ENCODE data around the gene FANCI. TPM values are rescaled to one million over a fixed set of nuclear protein-coding genes. Genes with fewer than 3 reads are reported as not detected.

The FANCI gene
- polyA plus RNA-seq, 1 experiment: 11.5 TPM

DNA sequence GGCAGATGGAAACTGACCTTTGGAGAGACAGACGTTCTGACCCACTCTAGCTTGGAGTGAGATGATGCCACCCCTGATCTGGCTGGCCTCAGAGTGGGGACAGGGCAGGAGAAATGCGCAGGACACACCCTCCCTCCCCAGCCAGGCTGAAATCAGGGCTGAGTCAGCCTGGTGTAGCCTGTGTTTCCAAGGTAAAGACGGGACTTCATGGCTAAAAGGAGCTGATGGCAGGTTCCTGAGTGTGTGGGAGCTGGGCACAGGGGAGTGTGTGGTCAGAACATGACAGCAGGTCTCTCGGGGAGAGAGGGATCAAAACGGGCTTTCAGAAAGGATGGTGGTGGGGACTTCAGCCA, 105.4 kb downstream of the FANCI start:
- TF ChIP-seq, protein P1, sequence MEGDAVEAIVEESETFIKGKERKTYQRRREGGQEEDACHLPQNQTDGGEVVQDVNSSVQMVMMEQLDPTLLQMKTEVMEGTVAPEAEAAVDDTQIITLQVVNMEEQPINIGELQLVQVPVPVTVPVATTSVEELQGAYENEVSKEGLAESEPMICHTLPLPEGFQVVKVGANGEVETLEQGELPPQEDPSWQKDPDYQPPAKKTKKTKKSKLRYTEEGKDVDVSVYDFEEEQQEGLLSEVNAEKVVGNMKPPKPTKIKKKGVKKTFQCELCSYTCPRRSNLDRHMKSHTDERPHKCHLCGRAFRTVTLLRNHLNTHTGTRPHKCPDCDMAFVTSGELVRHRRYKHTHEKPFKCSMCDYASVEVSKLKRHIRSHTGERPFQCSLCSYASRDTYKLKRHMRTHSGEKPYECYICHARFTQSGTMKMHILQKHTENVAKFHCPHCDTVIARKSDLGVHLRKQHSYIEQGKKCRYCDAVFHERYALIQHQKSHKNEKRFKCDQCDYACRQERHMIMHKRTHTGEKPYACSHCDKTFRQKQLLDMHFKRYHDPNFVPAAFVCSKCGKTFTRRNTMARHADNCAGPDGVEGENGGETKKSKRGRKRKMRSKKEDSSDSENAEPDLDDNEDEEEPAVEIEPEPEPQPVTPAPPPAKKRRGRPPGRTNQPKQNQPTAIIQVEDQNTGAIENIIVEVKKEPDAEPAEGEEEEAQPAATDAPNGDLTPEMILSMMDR (IDR thresholded peaks at IDR 0.05; ENCODE audit: insufficient read depth, low read depth, low read length): no peak
- no peak for DNase-seq (ENCODE audit: low read depth)
- Histone ChIP-seq H3K27me3 (ENCODE audit: control insufficient read depth, insufficient read depth, low read length) (peaks cover 35% of the 10 kb centered on the region), H3K36me3 (ENCODE audit: control insufficient read depth, insufficient read depth, low read length) (no peaks in the 10 kb centered on the region), H3K4me3 (ENCODE audit: low read depth, low read length) (no peak overlapping the region)
- CTCF ChIA-PET: interaction anchor here (1.2 to 10.1 kb wide), 4 partner anchors 9 to 123 kb away, joined by 3 to 94 read pairs (median 4); no protein-coding TSS in a partner anchor
- POLR2A ChIA-PET: no interaction called here

DNA sequence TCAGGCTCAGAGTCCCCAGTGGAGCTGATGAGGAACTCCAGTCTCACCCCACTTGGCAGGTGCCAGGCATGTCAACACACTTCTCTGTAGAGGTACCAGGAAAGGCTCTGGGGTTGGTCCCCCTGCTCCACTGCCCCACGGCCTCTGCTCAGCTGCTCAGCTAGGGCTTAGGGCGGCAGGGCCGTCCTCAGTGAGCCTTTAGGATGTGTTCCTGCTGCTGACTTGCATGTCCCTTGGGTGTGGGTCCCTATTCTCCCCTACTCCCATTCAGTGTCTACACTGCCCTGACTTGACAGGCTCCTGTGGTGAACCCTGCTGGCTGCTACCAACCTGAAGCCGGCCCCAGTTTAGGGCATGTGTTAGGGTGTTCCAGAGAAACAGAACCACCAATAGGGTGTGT, 108.7 kb downstream of the FANCI start:
- TF ChIP-seq, protein P1 (IDR thresholded peaks at IDR 0.05; ENCODE audit: insufficient read depth, low read depth, low read length): no peak
- ChIA-PET CTCF (interaction anchor here (0.9 to 1.4 kb wide), 2 partner anchors 64 to 146 kb away, joined by 3 read pairs; no protein-coding TSS in a partner anchor), POLR2A (no interaction called here)
- Histone ChIP-seq H3K4me3 (ENCODE audit: low read depth, low read length) (no peak overlapping the region), H3K36me3 (ENCODE audit: control insufficient read depth, insufficient read depth, low read length) (no peaks in the 10 kb centered on the region), H3K27me3 (ENCODE audit: control insufficient read depth, insufficient read depth, low read length) (peaks cover 41% of the 10 kb centered on the region)
- DNase-seq (ENCODE audit: low read depth): no peak

- H3K4me3 ChIP-seq (ENCODE audit: low read depth, low read length): no peak overlapping the region
- peaks cover 49% of the 10 kb centered on the region for H3K27me3 ChIP-seq (ENCODE audit: control insufficient read depth, insufficient read depth, low read length)
Measured at GRCh38 chr15:89353991-89354390, 110.2 kb downstream of the FANCI start.

GRCh38 chr15:89356634-89357298, 113.0 kb downstream of the FANCI start:
- ChIA-PET POLR2A (no interaction called here), CTCF (interaction anchor here (0.6 to 7.8 kb wide), 25 partner anchors 11 to 214 kb away, joined by 3 to 164 read pairs (median 7); partner anchors contain the start of gene POLG)
- Histone ChIP-seq H3K4me3 (ENCODE audit: low read depth, low read length) (no peak overlapping the region), H3K27me3 (ENCODE audit: control insufficient read depth, insufficient read depth, low read length) (peaks cover 57% of the 10 kb centered on the region), H3K36me3 (ENCODE audit: control insufficient read depth, insufficient read depth, low read length) (no peaks in the 10 kb centered on the region)
- DNase-seq (ENCODE audit: low read depth): no peak
- TF ChIP-seq, protein P1 (IDR thresholded peaks at IDR 0.05; ENCODE audit: insufficient read depth, low read depth, low read length): peak; percentile 59

More at GRCh38 chr15:89353991-89354390, 110.2 kb downstream of the FANCI start:
- POLR2A ChIA-PET: no interaction called here
- no peaks in the 10 kb centered on the region for H3K36me3 ChIP-seq (ENCODE audit: control insufficient read depth, insufficient read depth, low read length)
- TF ChIP-seq, protein P1 (IDR thresholded peaks at IDR 0.05; ENCODE audit: insufficient read depth, low read depth, low read length): no peak
- CTCF ChIA-PET: interaction anchor here (1.3 to 7.8 kb wide), 2 partner anchors 56 to 75 kb away, joined by 4 to 164 read pairs; no protein-coding TSS in a partner anchor
- DNase-seq (ENCODE audit: low read depth): no peak

- Histone ChIP-seq H3K36me3 (ENCODE audit: control insufficient read depth, insufficient read depth, low read length) (no peaks in the 10 kb centered on the region), H3K27me3 (ENCODE audit: control insufficient read depth, insufficient read depth, low read length) (peaks cover 64% of the 10 kb centered on the region), H3K4me3 (ENCODE audit: low read depth, low read length) (peak overlapping the region; percentile 45)
- no peak for DNase-seq (ENCODE audit: low read depth)
- TF ChIP-seq, protein P1 (IDR thresholded peaks at IDR 0.05; ENCODE audit: insufficient read depth, low read depth, low read length): no peak
- ChIA-PET CTCF (interaction anchor here (0.6 to 7.8 kb wide), 52 partner anchors 8 to 257 kb away, joined by 3 to 164 read pairs (median 7); partner anchors contain the start of gene POLG), POLR2A (no interaction called here)
Measured at GRCh38 chr15:89358435-89358754, 114.6 kb downstream of the FANCI start.

Measured in BJ (cell line).